Stimulated activated CD4-positive, alpha-beta T cell treated with anti-CD3 and anti-CD28 coated beads, Interleukin-2, amount 100 ng/mL, for 24 hours (primary cell): ENCODE results near the gene TFRC.
"Not testable (repeated sequence)": the region's sequence is repeated elsewhere in the genome, so short reads cannot be mapped to it uniquely, and the experiment has no call there.

Experiments used
- DNase-seq, 2 donors: peaks; one replicate each; pipeline ENCODE4 v3.0.0-alpha.2; 2020

TFRC gene

DNA sequence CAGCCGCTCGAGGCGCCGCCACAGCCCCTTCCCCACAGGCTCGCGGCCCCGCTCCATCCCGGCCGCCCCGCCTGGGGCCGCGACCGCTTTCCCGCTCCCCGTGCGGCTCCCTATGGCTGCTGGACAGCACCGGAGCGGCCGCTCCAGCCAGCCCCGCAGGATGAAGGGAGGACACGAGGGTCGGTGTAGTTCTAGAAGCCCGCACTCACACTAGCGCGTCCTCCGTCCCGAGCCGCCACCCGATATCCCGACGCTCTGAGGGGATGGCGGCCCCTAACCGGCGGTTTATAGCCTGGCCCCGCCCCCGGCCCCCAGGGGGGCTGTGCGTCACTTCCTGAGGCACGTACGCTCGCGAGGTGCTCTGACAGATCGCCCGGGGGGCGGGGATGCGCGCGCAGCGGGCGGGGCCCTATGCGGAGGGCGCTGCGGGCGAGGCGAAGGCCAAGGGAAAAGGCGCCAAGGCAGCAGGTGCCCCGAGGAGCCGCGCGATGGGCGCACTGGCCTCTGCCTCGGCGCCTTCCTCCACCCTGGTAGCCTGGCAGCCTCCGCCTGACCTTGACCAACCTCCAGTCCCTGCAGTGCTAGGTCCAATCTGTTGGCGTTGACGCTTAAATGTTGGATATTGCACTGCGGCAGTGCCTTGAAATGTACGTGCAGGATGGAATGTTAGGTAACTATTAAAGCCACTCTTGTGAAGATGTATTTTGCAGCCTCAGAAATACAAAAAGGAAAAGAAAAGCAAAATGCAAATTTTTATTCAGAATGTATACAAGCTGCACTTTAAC, at the start of gene TFRC:
TFRC (minus strand) TSS at position 257 of the 785 bp plus-strand sequence. CDS start 4,991 bp downstream, outside the sequence.
- DNase-seq: peak; percentile 98 to 99

DNA sequence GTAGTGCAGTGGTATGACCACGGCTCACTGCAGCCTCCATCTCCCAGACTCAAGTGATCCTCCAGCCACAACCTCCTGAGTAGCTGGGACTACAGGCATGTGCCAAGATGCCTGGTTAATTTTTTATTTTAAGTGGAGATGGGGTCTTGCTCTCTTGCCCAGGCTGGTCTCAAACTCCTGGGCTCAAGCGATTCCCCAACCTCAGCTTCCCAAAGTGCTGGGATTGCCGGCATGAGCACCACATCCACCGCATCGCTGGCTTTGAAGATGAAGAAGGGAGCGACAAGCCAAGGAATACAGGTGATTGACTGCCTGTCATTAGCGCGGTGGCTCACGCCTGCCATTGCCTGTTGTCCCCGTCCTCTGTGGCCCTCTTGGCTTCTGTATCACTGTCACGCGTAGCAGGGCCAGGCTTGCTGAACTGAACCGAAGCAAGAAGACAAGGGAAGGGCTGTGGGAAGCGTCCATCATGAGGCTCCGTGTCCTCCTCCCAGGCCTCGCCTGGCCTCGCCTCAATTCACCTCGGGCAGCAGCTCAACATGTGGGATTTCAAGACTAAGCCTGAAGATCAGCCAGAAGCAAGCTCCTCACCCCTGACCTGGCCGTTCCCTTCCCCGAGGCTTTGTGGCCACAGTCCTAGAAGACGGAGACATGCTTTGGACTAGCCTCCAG, 46.4 kb upstream of the TFRC start:
- no peak for DNase-seq

DNA sequence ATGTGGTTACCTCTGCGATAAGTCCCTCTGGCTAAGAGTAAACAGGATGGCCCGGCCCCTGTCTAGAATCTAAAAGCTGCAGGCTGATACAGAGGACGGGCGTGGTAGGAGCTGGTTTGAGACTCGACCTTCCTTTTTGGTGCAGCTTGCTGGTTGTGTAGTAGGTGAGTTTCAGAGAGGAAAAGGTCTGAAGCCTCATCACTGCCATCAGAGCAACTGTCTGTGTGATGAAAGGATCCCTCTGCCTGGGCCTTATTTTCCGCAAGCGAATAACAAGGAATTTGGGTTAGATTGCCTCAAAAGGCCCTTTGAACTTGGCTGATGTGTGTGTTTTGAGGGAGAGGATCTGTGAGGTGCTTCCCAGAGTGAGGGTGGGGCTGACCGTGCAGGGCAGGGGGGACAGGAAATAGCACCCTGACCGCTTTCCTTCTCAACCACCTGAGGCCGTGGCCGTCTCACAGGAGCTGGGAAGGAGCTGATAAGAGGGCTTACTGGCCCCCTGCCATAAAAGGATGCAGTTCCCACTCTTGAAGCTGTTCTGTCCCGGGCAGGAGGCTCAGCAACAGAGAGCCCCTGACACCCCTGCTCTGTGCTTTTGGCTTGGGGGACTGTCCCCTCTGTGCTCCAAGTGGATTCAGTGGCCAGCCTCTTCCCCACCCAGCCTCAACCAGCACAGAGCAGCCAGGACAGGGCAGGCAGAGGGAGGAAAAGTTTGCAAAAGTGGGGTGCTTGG, 45.6 kb upstream of the TFRC start:
- peak in 1 of 2 donors; percentile 24 for DNase-seq

DNA sequence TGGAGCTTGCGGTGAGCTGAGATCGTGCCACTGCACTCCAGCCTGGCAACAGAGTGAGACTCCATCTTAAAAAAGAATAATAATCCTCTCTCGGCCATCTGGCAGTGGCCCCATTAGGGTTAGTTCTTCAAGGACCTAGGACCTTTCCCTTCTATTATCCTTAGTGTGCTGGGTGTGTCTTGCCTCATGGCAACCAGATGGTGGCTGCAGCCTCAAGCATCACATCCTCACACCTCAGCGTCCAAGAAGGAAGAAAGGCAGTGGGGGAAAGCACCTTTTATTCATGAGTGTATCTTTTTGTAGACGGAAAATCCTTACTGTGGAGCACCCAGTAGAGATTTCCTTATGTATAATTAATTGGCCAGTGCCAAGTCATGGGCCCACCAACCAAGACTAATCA, 42.7 kb upstream of the TFRC start:
- no peak for DNase-seq

DNA sequence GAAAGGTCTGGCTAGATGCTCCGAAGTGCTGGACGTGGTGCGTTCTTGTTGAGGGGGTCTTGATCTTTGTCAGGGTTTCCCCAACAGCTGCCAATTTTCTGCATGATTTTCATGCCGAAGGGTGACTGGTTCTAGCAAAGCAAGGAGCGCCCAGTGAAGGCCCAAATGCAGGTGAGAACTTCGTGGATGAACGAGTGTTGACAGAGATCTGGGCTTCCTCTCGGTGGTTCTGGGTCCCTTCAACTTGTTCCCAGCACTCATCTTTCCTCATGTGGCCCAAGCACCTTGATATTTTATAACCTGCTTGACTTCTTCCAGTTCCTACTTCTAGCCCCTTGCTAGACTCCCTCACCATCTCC, 40.8 kb upstream of the TFRC start:
- DNase-seq: no peak

DNA sequence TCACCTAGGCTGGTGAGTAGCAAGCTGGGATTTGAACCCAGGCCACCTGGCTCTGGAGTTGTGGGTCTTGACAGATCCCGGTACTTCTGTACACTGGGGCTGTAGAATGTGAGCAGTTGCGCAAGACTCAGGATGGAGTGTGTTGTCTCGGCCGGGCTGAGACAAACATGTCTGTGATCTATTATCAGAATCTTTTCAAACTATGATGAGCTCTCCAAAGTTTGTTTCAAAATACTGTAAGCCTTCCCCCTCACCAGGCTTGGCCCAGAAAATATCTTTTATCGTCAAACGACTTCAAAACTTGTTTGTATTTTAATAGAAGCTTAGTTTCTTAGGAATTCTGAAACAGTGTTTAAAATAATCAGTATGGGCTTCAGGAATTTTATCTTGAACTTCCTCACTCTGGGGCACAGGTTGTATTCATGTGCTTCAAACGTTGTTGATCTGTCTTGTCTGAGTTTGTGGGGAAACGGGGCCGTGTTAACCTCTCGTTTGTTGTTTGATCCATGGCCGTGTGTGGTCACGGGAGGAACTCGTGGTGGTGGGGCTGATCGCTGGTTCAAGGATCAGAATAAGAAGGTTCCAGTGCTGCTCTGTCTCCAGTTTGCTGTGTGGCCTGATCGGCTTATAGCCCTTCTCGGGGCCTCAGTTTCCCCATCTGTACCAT, 40.3 kb upstream of the TFRC start:
- DNase-seq: no peak

DNA sequence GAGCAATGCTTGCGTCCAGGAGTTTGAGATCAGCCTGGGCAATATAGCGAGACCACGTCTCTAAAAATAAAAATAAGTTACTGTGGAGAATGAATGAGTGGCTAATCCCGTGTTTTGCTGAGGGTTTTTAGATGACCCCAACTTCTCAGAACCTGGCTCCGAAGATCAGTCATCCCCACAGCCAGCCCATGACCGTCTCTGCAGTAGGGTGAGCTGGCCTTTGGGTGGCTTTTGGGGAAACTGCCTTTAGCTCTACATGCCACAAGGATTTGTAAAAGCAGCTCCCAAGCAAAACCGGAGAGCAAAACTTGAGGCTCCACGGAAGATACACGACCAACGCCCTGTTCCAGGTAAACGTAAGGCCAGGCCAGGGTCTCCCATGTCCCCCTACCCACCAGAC, 39.2 kb upstream of the TFRC start:
- DNase-seq: no peak

DNA sequence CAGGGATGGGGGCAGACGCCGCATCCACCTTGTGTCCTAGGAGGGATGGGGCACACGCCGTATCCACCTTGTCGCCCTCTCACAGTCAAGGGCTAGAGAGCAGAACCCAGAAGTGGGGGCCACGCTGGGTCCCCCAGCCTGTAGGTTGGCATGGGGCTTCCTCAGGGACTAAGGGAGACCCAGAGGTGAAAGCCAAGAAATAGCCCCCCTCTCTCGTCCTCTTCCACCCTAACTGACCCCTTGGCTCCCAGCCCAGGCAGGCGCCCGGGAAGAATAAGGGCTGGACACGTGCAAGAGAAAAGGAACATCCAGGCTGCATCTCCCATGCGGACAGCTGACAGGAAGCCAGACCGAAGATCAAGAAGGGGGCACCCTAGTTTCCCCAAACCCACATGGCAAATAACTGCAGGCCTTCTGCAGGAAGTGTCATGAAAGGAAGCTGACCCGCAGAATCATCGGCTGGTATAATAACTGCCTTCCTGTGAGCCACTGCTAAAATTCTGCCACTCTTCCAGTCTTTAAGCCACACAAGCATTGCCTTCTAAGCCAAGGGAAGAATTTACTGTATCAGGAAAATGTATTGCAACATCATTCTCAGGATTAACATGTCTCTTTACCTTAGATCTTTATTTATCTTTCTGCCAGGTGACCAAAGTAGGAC, 38.5 kb upstream of the TFRC start:
- DNase-seq: no peak

DNA sequence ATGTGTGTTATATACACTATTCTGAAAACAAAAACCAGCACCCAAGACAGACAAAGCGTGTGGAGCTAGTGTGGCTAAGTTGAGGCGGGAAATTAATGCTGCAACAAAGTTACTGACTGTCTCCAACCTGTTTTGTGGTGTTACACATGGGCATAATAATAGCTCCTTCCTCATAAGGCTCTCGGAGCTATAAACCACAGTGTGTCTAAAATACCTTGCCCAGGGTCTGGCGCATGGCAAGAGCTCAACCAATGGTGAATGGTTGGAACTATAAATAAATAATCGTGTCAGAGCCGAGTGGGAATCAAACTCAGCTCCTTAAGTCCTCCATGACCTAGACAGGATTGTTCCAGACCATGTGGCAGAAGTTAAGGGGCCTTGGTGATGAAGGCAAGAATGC, 35.9 kb upstream of the TFRC start:
- no peak for DNase-seq

DNA sequence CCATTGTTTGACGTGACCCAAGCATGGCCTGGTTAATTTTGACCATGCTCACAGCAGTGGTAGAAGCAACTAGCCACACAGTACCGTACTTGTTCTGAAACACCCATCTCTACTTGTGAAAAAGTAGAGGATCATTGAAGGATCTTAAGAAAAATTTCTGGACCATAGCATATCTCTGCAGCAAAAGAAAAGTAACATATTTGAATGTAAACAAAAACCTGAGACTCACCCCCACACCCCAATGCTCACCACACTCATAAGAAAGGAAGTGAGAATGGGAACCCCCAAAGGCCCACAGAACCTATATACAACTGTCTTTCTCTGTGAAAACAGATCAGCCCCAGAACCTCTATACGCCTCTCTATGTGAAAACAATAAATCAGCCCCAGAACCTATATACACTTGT, 33.8 kb upstream of the TFRC start:
- DNase-seq: no peak

DNA sequence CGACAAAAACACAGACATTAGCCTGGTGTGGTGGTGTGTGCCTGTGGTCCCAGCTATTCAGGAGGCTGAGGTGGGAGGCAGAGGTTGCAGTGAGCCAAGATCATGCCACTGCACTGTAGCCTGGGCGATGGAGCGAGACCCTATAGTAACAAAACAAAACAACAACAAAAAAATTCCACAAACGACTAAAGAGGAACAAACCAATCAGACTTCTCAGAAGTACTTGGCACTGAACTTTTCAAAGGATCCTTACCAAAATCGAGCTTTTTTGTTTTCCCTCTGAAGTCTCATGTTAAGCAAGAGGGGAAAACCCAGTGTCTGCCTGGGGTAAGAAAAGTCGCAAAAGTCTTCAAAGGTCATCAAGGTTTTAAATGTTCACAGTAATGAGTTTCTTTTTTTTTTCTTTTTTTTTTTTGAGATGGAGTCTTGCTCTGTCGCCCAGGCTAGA, 30.1 kb upstream of the TFRC start:
- DNase-seq: peak in 1 of 2 donors; percentile 18

DNA sequence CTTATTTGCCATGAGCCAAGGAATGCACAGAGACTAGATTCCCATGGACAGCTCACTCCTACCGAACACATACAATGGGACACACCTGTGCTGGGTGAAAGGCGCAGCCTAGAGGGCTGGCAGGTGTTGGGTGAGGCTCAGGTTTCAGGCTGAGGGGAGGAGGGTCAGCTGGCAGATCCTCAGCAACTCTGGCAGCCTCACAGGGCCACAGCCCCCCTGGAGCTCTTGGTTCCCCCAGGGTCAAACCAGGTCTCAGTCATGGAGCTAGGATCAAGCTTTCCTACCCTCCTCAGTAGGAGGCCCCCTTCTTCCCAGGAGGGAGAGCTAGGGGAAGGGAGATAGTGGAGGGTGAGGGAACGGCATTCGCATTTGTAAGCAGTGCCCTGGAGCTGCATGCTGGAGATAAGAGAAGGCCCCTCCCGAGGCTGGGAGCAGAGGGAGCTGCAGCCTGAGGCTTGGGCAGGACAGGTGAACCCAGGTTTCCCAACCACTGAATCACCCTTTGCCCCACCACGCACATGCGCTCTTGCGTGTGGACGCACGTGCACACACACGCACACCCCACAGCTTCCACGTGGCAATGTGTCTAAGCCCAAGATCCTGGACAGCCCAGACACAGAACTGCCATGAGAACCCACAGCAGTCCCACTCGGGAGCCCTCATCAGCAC, 26.3 kb upstream of the TFRC start:
- no peak for DNase-seq

DNA sequence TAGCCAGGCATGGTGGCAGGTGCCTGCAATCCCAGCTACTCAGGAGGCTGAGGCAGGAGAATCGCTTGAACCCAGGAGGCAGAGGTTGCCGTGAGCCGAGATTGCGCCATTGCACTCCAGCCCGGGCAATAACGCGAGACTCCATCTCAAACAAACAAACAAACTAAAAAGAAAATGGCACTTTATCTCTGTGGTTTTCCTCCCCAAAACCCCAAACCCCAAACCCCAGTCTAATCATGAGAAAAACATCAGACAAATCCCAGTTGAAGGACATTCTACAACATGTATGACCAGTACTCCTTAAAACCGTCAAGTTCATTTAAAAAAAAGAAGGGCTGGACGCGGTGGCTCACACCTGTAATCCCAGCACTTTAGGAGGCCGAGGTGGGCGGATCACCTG, 22.8 kb upstream of the TFRC start:
- DNase-seq: not testable (repeated sequence)

DNA sequence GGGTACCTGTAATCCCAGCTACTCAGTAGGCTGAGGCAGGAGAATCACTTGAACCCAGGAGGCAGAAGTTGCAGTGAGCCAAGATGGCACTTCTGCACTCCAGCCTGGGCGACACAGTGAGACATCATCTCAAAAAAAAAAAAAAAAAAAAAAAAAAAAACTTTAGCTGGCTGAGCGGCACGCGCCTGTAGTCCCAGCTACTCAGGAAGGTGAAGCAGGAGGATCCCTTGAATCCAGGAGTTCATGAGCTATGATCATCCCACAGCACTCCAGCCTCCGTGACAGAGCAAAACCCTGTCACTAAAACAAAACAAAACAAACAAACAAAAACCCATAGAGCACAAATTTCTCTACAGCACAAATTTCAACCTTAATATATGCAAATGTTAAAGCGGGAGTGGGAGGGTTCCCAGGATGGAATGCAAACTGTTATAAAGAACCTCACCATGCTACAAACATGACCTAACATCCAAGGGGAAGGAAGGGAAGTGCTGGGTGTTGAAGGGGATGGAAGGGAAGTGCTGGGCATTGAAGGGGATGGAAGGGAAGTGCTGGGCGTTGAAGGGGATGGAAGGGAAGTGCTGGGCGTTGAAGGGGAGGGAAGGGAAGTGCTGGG, 16.6 kb upstream of the TFRC start:
- DNase-seq: not testable (repeated sequence)

DNA sequence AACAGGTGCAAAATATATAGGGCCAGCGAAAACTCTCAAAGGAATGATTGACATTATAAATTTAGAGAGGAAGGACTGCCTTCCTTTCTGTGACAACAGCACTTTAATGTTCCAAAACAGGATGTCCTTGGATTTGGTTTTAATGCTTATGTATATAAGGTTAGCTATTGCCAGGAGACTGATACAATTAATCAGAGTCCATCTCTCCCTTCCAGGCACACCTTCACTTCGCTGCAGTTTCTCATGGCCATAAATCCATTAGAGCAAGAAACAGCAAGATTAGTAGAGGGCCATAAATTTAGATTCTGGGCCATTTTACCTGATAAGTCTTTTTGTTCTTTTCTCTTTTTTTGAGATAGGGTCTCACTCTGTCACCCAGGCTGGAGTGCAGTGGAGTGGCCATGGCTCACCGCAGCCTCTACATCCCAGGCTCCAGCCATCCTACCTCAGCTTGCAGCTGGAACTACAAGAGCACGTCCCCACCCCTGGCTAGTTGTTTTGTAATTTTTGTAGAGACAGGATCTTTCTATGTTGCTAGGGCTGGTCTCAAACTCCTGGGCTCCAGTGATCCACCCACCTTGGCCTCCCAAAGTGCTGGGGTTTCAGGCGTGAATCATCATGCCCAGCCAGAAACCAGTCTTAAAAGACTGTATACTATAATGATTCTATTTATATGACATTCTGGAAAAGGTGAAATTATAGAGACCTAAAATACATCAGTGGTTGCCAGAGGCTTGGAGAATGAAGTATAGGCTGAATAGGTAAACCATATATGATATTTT, 15.7 kb upstream of the TFRC start:
- DNase-seq: no peak

DNA sequence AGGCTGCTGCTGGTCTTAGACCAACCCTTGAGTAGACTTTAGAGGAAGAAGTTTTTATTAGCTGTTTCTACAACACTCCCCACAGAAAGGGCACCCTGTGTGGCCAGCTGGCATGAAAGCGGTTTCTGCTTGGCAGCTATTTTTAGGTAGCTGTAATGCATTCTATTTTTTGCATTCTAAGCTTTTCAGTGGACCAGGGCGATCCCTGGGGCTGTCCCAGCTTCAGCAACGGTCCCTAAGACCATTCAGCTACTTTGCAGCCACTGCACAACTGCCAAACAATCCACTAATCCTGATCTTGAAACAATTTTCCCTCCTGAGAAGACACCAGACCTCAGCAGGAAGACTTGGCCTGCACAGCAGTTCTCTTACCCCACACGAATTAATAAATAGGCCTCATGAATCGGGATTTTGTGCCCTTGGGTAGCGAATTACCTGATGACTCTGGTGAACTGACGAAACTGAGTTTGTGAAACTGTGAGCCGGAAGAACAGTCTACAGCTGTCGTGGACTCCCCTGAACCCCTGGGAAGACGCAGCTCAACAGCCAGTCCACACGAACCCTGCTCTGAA, 14.6 kb upstream of the TFRC start:
- no peak for DNase-seq

DNA sequence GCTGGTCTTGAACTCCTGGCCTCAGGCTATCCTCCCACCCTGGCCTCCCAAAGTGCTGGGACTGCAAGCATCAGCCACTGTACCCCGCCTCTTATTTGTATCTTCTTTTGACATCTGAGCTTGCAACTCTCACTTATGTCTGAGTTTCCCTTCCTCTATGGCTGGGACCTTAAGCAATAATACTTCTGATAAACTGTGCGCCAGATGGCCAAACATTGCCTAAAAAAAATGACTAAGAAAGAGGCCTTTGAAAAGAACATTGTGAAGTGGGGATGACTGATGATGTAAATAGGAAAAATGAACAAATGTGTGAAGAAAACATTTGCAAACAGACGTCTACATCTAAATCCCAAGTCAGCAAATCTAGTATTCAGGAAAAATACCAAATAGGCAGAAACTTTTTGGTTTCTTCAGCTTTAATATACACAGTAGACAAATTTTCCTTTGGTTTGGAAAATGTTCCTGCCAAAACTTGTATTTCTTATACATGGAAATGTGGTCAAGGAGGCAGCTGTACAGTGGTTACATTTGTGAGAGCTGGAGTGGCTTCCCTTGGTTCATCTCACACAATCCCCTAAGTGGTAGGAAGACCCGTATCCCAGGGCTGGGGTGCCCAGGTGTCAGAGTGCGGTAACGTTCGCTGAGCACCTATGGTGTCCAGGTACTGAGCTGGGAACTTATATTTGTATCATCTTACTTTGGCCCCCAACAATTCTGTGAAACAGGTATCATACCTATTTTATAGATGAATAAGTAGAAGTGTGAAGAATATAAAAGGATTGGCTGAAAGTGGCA, 11.6 kb upstream of the TFRC start:
- DNase-seq: no peak

DNA sequence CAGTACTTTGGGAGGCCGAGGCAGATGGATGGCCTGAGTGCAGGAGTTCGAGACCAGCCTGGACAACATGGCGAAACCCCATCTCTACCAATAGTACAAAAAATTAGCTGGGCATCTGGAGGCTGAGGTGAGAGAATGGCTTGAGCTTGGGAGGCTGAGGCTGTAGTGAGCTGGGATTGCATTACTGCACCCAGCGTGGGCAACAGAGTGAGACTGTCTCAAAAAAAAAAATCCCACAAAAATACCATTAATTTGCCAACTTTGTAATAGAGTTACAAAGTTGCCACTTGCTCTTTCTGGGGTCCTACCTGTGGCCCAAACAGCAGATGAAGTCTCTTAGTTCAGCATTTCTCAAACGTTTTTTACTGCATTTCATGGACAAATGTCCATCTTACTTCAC, 6.0 kb upstream of the TFRC start:
- DNase-seq: no peak

DNA sequence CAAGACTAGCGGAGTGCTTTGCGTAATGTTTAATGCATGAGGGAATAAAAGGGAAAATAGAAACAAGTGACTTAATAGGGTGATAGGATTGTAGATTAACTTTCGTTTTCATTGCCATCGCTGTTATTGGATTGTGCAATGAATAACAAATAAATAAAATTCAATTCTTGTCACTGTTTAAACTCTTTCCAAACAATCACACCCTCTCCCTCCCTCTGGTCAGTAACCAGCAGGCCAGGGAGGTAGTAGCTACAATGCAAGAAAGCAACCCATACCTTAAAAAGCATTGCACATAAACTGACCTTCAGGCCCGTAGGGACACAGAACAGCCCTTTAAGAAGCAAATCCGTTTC, 705 bp upstream of the TFRC start:
- DNase-seq: no peak
